PC-9 (cell line): ENCODE results near the gene PRKAG2. TPM values are rescaled to one million over a fixed set of nuclear protein-coding genes. Genes with fewer than 3 reads are reported as not detected.

Source experiments
- BruUV-seq: library from RNA; stranded (reverse); fragments of 400-500 nt; replicated peaks from 2 replicates; lab custom pipeline; 2021; lab: Mats Ljungman, UMichigan
- CTCF ChIA-PET: fragments of 300-600 bp; sonication (Branson Sonifier 250); formaldehyde crosslinking; loops from one replicate; lab custom pipeline; 2022; ENCODE audit warnings: antibody characterized with exemption; lab: Charles Lee
- POLR2A ChIA-PET: fragments of 300-600 bp; sonication (Branson Sonifier 250); formaldehyde crosslinking; loops from one replicate; lab custom pipeline; 2022; ENCODE audit warnings: antibody characterized with exemption; ENCODE audit not compliant: unreplicated experiment; lab: Charles Lee
- DNase-seq, 2 experiments: peaks; one replicate each; pipeline versions ENCODE4 v3.0.0 to v3.0.0-alpha.2; 2015 to 2022; ENCODE audit warnings: mixed read lengths in 1 of 2
- H2AFZ ChIP-seq: fragments of 200-600 bp; sonication (generic); 2 replicates; pipeline ENCODE4 v1.8.1; 2017; ENCODE audit warnings: antibody characterized with exemption
- H3F3A ChIP-seq: fragments of 200-600 bp; sonication (generic); 2 replicates; pipeline ENCODE4 v1.8.1; 2017; ENCODE audit warnings: antibody characterized with exemption, mild to moderate bottlenecking, low read depth; ENCODE audit not compliant: insufficient read depth
- H3K27ac ChIP-seq: fragments of 200-600 bp; sonication (generic); 2 replicates; pipeline ENCODE4 v1.6.1; 2016; ENCODE audit warnings: mixed run types
- H3K27me3 ChIP-seq: fragments of 200-600 bp; sonication (generic); 2 replicates; pipeline ENCODE4 v1.6.1; 2016; ENCODE audit warnings: low read depth, mixed run types; ENCODE audit not compliant: insufficient read depth
- H3K36me3 ChIP-seq: fragments of 200-600 bp; sonication (generic); 2 replicates; pipeline ENCODE4 v1.6.1; 2016; ENCODE audit warnings: low read depth, mixed run types
- H3K4me1 ChIP-seq: fragments of 200-600 bp; sonication (generic); replicated peaks from 2 replicates; pipeline ENCODE4 v1.6.1; 2016; ENCODE audit warnings: mixed run types; ENCODE audit not compliant: insufficient read depth
- H3K4me2 ChIP-seq: fragments of 200-600 bp; sonication (generic); 2 replicates; pipeline ENCODE4 v1.6.1; 2017; ENCODE audit warnings: mixed run types
- H3K4me3 ChIP-seq: fragments of 200-600 bp; sonication (generic); 2 replicates; pipeline ENCODE4 v1.6.1; 2016; ENCODE audit warnings: mixed run types
- H3K79me2 ChIP-seq: fragments of 200-600 bp; sonication (generic); 2 replicates; pipeline ENCODE4 v1.6.1; 2017; ENCODE audit warnings: low read depth, mixed run types
- H3K9me2 ChIP-seq: fragments of 200-600 bp; sonication (generic); 2 replicates; pipeline ENCODE4 v1.8.1; 2017; ENCODE audit warnings: mild to moderate bottlenecking; ENCODE audit not compliant: insufficient read depth
- H3K9me3 ChIP-seq: fragments of 200-600 bp; sonication (generic); 2 replicates; pipeline ENCODE4 v1.8.1; 2016; ENCODE audit warnings: low read depth; ENCODE audit not compliant: insufficient read depth
- H4K20me1 ChIP-seq: fragments of 200-600 bp; sonication (generic); 2 replicates; pipeline ENCODE4 v1.8.1; 2017; ENCODE audit not compliant: insufficient read depth
- CTCF ChIP-seq: fragments of 200-600 bp; sonication (generic); conservative IDR thresholded peaks from 2 replicates; pipeline ENCODE4 v1.6.1; 2017; ENCODE audit warnings: mixed run types, antibody characterized with exemption, mild to moderate bottlenecking, moderate library complexity
- EZH2 ChIP-seq: fragments of 200-600 bp; sonication (generic); IDR thresholded peaks from 2 replicates; pipeline ENCODE4 v1.8.0; 2017; ENCODE audit warnings: antibody characterized with exemption, low read depth
- intact Hi-C: fragments of 100-400 bp; cut with micrococcal nuclease; formaldehyde crosslinking; loops from one replicate; pipeline ENCODE4 v1.10.0; 2022; ENCODE audit not compliant: unreplicated experiment
- total RNA-seq: library from RNA; stranded (reverse); gene quantifications from 2 replicates; pipeline ENCODE4 v1.2.3, GENCODE V29; 2021

Gene PRKAG2
- total RNA-seq, 1 experiment from 2014 or later: 37.3 TPM

- Histone ChIP-seq H3K79me2 (no peaks in the 10 kb centered on the region), H3K27me3 (peaks cover 42% of the 10 kb centered on the region), H3K4me3 (no peak overlapping the region), H3K4me1 (no peaks in the 10 kb centered on the region), H3K9me3 (no peaks in the 10 kb centered on the region), H4K20me1 (no peaks in the 10 kb centered on the region), H2AFZ (no peak overlapping the region), H3K27ac (no peak overlapping the region), H3K4me2 (no peak overlapping the region), H3K36me3 (no peaks in the 10 kb centered on the region), H3K9me2 (no peaks in the 10 kb centered on the region), H3F3A (no peaks in the 10 kb centered on the region)
- BruUV-seq: no TSS peak
- TF ChIP-seq CTCF (no peak), EZH2 (no peak)
- ChIA-PET CTCF (no interaction called here), POLR2A (no interaction called here)
- DNase-seq: no peak
- intact Hi-C loops: no loop called here
Observed at GRCh38 chr7:151769188-151769821, 107.6 kb downstream of the PRKAG2 start.

- ChIA-PET POLR2A (no interaction called here), CTCF (no interaction called here)
- H3F3A ChIP-seq: no peaks in the 10 kb centered on the region
- DNase-seq: no peak
- no peaks in the 10 kb centered on the region for H3K9me3 ChIP-seq
- TF ChIP-seq EZH2 (no peak), CTCF (no peak)
- no TSS peak for BruUV-seq
- no peak overlapping the region for H3K27ac ChIP-seq
- H2AFZ ChIP-seq: no peak overlapping the region
- H3K4me2 ChIP-seq: no peak overlapping the region
- intact Hi-C loops: no loop called here
- H3K4me1 ChIP-seq: no peaks in the 10 kb centered on the region
- H3K4me3 ChIP-seq: no peak overlapping the region
- H3K27me3 ChIP-seq: peaks cover 42% of the 10 kb centered on the region
- H4K20me1 ChIP-seq: no peaks in the 10 kb centered on the region
- H3K79me2 ChIP-seq: no peaks in the 10 kb centered on the region
- no peaks in the 10 kb centered on the region for H3K9me2 ChIP-seq
- no peaks in the 10 kb centered on the region for H3K36me3 ChIP-seq
Observed at GRCh38 chr7:151768805-151769187, 108.1 kb downstream of the PRKAG2 start.

GRCh38 chr7:151767557-151767956 is 109.4 kb downstream of the PRKAG2 start:
- DNase-seq: no peak
- no TSS peak for BruUV-seq
- Histone ChIP-seq H3K4me1 (no peaks in the 10 kb centered on the region), H3K9me2 (no peaks in the 10 kb centered on the region), H3F3A (no peaks in the 10 kb centered on the region), H3K36me3 (no peaks in the 10 kb centered on the region), H4K20me1 (no peaks in the 10 kb centered on the region), H2AFZ (no peak overlapping the region), H3K4me3 (no peak overlapping the region), H3K9me3 (no peaks in the 10 kb centered on the region), H3K79me2 (no peaks in the 10 kb centered on the region), H3K27ac (no peak overlapping the region), H3K4me2 (no peak overlapping the region), H3K27me3 (peaks cover 41% of the 10 kb centered on the region)
- ChIA-PET CTCF (interaction anchor here (0.5 kb wide), 1 partner anchor 14 kb away, joined by 3 read pairs; no protein-coding TSS in a partner anchor), POLR2A (interaction anchor here (0.5 kb wide), 1 partner anchor 183 kb away, joined by 3 read pairs; no protein-coding TSS in a partner anchor)
- intact Hi-C loops: no loop called here
- TF ChIP-seq CTCF (no peak), EZH2 (no peak)
